Activated CD8-positive, alpha-beta memory T cell treated with anti-CD3 and anti-CD28 coated beads, Interleukin-2, amount 50 U/mL, for 24 hours (primary cell): ENCODE data around the gene DCHS1.

Source experiments
- DNase-seq: peaks from one replicate; pipeline ENCODE4 v3.0.0-alpha.2; 2020; ENCODE audit errors: extremely low read depth

The DCHS1 gene

GRCh38 chr11:6612213-6613041 is 43.2 kb downstream of the DCHS1 start, which contains the start of gene TAF10:
TSS of gene TAF10 (minus strand) at chr11:6612216. CDS start at chr11:6612189, 27 bp downstream.
- DNase-seq, result peak; percentile 84

- DNase-seq, result no peak
Measured at GRCh38 chr11:6611963-6612212, 43.7 kb downstream of the DCHS1 start.

- DNase-seq, result no peak
Measured at GRCh38 chr11:6611092-6611962, 44.3 kb downstream of the DCHS1 start.

GRCh38 chr11:6610591-6610990 is 45.0 kb downstream of the DCHS1 start:
- no peak for DNase-seq

GRCh38 chr11:6609502-6610015 is 46.0 kb downstream of the DCHS1 start:
- DNase-seq, result no peak

- DNase-seq, result no peak
Measured at GRCh38 chr11:6608726-6609501, 46.7 kb downstream of the DCHS1 start.

GRCh38 chr11:6608011-6608410 is 47.6 kb downstream of the DCHS1 start:
- no peak for DNase-seq

GRCh38 chr11:6607190-6607795 is 48.3 kb downstream of the DCHS1 start:
- DNase-seq, result no peak

GRCh38 chr11:6606471-6607189 is 49.0 kb downstream of the DCHS1 start:
- DNase-seq, result no peak

- no peak for DNase-seq
Measured at GRCh38 chr11:6604790-6605189, 50.8 kb downstream of the DCHS1 start.

GRCh38 chr11:6604081-6604626 is 51.5 kb downstream of the DCHS1 start:
- peak; percentile 21 for DNase-seq

- peak; percentile 65 for DNase-seq
Measured at GRCh38 chr11:6603287-6604080, 52.1 kb downstream of the DCHS1 start, which contains the start of the genes ILK and RRP8. TSS of gene ILK (plus strand) at chr11:6603774. CDS start at chr11:6604272, 498 bp downstream. TSS of gene RRP8 (minus strand) at chr11:6603616. CDS start at chr11:6603502, 114 bp downstream.

GRCh38 chr11:6602096-6602940 is 53.3 kb downstream of the DCHS1 start:
- DNase-seq, result no peak

GRCh38 chr11:6601041-6601461 is 54.6 kb downstream of the DCHS1 start:
- DNase-seq, result no peak

- no peak for DNase-seq
Measured at GRCh38 chr11:6599881-6600390, 55.7 kb downstream of the DCHS1 start.

- DNase-seq, result no peak
Measured at GRCh38 chr11:6599449-6599848, 56.2 kb downstream of the DCHS1 start.

GRCh38 chr11:6598555-6598954 is 57.1 kb downstream of the DCHS1 start:
- no peak for DNase-seq

- no peak for DNase-seq
Measured at GRCh38 chr11:6596239-6596877, 59.3 kb downstream of the DCHS1 start.
